ENCODE measurements around the gene NCKAP1.

DNA sequence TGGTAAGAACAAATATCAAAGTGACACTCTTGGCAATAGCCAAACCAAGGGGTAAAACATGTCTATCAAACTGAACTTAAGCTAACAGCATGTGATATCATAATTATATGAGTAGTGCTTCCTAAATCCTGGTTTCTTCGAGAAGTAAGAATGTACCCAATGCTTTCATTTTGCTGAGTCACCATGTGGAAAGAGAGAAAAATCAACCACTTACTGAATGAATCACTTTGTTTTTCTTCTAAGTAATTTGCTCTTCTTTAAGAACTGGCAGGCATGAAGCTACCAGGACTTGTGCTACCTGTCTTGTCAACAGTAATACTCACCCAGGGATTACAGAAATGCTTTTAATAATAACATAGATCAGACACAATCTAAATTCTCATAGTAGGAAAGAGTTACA, 21.3 kb upstream of the NCKAP1 start:
- TF ChIP-seq, protein P1, sequence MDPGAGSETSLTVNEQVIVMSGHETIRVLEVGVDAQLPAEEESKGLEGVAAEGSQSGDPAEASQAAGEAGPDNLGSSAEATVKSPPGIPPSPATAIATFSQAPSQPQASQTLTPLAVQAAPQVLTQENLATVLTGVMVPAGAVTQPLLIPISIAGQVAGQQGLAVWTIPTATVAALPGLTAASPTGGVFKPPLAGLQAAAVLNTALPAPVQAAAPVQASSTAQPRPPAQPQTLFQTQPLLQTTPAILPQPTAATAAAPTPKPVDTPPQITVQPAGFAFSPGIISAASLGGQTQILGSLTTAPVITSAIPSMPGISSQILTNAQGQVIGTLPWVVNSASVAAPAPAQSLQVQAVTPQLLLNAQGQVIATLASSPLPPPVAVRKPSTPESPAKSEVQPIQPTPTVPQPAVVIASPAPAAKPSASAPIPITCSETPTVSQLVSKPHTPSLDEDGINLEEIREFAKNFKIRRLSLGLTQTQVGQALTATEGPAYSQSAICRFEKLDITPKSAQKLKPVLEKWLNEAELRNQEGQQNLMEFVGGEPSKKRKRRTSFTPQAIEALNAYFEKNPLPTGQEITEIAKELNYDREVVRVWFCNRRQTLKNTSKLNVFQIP (CRISPR knock-in tag; IDR thresholded peaks at IDR 0.05; ENCODE audit: borderline replicate concordance, low read depth): no peak
- TF ChIP-seq TOX (CRISPR knock-in tag; IDR thresholded peaks at IDR 0.05; ENCODE audit: borderline replicate concordance): no peak
